GM12874 (cell line): ENCODE measurements around the gene AXL.

Experiments used
- TF ChIP-seq, protein P1 (sequence below): IDR thresholded peaks from 2 replicates; pipeline ENCODE4 v1.5.1; 2011; ENCODE audit warnings: low read depth, mild to moderate bottlenecking, control low read depth, low read length, moderate library complexity; ENCODE audit not compliant: insufficient read depth

AXL gene

DNA sequence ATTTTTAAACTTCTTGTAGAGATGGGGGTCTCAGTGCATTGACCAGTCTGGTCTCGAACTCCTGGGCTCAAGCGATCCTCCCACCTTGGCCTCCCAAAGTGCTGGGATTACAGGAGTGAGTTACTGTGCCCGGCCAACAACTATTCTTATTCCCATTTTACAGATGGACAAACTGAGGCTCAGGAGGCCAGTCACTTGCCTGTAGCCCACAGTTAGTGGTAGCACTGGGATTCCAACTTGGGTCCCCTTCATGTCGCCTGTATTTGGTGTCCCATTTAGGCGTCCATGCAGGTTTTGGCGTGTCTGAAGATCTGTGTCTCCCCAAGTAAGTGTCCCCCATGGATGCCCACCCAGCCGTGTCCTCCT, 791 bp upstream of the AXL start:
- TF ChIP-seq, protein P1, sequence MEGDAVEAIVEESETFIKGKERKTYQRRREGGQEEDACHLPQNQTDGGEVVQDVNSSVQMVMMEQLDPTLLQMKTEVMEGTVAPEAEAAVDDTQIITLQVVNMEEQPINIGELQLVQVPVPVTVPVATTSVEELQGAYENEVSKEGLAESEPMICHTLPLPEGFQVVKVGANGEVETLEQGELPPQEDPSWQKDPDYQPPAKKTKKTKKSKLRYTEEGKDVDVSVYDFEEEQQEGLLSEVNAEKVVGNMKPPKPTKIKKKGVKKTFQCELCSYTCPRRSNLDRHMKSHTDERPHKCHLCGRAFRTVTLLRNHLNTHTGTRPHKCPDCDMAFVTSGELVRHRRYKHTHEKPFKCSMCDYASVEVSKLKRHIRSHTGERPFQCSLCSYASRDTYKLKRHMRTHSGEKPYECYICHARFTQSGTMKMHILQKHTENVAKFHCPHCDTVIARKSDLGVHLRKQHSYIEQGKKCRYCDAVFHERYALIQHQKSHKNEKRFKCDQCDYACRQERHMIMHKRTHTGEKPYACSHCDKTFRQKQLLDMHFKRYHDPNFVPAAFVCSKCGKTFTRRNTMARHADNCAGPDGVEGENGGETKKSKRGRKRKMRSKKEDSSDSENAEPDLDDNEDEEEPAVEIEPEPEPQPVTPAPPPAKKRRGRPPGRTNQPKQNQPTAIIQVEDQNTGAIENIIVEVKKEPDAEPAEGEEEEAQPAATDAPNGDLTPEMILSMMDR = no peak

DNA sequence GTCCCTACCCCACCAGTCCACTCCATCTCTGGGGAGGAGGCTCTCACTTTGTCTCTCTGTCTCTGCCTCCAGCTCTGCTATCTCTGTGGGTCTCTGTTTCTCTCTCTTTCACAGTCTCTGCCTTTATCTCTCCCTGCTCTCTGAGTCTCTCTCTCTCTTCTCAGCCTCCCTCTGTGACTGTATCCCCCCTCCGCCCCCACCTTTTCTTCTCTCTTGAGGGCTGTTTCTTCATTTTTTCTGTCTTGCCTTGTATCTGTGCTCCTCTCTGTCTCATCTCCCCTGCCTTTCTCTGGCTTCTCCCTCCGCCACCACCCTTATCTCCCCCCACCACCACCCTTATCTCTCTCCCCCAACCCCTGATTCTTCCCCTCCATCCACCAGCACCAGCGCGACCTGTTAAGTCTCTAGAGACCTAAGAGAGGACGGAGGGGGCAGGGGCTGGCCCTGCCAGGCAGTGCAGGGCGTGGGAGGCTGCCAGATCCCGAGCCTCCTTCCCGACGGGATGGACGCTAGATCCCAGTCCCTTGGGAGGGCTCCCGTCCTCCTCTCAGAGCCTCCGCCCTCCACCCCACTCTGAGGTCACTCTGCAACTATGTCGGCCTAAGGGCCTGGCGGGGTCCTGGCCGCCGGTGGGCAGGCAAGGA, 1.0 kb downstream of the AXL start:
- TF ChIP-seq, protein P1 = no peak

DNA sequence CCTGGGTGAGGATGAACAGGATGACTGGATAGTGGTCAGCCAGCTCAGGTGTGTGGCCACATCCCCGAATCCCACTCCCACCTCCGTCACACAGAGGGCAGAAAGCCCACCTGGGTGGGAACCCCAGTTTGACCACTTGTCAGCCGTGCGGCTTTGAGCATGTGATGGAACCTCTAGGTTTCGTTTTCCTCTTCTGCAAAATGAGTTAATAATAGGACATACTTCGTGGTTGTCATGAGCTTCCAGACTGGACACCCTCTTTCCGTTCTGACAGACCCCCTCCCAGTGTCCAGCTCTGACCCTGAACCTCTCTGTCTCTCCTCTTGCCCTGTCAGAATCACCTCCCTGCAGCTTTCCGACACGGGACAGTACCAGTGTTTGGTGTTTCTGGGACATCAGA, 1.8 kb downstream of the AXL start:
- TF ChIP-seq, protein P1 = no peak

DNA sequence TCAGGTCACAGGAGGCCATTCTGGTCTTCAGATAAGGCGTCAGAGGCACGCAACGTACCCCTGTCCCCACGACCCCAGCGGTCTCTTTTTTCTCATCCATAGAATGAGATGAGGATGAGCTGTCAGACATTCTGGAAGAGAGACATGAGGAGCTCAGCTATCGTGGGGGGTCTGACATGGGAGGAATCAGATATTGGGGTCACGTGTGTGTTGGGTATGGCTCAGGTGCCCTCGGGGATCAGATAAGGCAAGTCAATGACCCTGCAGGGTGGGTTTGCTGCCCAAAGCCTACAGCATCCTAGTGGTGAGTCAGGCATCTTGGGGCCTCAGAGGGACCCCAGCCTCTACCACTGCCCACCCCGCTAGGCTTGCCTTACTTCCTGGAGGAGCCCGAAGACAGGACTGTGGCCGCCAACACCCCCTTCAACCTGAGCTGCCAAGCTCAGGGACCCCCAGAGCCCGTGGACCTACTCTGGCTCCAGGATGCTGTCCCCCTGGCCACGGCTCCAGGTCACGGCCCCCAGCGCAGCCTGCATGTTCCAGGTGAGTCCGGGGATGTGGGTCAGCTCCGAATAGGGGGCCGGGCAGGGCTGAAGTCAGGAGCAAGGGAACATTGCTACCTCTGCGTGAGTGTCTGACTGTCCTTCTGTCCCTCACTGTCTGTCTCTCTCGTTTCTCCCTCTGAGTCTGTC, 2.6 kb downstream of the AXL start:
- TF ChIP-seq, protein P1 = no peak

DNA sequence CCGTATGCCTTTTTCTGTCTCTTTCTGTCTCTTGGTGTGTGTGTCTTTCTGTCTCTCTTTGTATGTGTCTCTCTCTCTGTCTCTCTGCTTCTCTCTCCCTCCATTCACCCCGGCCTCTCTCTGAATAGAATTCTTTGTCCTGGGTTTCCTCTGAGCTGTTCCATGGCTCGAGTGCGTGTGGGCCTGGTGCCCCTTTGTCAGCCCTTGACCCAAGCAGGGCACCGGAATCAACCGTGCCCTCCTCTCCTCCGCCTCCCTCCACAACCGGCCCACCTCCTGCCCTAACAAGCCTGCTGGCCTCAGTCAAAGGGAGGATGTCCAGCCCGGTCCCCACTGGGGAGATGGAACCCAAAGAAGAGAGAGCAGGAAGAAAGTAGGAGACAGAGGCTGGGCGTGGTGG, 3.2 kb downstream of the AXL start:
- TF ChIP-seq, protein P1 = no peak

DNA sequence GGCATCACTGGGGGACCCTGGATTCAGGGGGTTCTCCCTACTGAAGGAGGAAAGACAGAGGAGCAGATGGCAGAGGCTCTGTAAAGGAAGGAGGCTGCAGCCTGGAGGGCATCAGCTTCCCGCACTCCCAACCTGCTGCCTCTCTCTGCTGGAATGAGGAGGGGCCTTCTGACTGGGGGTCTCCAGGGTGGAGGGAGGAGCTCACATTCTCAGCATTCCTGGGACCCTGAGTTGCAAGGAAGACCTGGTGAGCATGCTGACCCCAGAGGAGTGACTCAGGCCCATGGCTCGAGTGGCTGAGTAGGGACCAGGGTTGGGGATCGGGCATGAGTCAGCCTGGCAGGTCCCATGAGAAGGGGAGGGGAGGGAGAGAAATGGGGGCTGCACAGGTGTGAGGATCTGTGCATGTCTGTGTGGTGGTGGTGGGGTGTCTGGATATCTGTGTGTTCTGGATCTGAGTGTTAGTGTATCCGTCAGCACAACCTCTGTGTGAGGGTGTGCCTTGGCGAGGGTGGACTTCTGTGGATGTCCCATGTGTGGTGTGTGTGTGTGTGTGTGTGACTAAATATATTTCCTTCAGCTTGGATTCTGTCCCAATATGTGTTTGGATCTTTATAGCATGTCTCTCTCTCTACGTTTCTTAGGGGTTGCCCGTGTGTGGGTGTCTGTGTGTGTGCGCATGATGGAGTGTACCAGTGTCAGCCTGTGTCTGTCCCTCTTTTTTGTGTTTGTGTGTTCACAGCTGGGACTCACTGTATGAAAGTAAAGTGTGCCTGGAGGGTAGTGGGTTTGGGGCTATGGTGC, 4.6 kb downstream of the AXL start:
- TF ChIP-seq, protein P1 = no peak

DNA sequence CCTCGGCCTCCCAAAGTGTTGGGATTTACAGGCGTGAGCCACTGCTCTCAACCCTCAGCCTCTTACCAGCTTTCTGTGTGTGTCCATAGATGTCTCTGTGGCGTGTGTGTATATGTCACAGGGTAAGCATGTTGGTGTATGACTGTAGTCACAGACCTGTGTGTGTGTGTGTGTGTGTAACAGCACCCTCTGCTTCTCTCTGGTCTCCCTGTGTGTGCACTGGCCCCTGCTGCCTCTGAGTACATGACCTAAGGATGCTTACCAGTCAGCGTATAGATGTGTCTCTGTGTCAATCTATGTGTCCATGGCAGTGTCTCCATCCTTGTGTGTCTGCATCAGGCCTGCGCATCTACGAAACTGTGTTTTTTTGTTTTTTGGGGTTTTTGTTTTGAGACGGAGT, 5.6 kb downstream of the AXL start:
- TF ChIP-seq, protein P1 = no peak
